ENCODE data around the gene IGSF21. TPM values are rescaled to one million over a fixed set of nuclear protein-coding genes. Genes with fewer than 3 reads are reported as not detected.

The IGSF21 gene
- polyA plus RNA-seq, 6 donors from 2014 or later: not detected

DNA sequence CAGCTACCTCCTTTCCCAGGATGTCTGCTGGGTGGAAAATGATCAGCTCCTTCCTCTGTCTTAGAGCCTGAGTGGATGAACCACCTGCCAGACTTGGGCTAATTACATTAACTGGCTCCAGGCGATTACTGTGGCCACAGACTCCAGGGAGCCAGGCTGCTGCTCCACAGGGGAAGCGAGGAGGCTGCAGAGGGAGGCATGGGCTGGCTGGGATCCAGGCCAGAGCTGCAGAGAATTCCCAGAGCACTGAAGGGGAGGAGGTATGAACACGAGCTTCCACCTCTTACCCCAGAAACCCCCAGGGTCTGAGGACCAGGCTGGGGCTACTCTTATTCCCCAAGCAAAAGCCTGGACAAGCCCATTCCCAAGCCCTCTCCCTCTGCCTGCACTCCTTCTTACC is 237.2 kb downstream of the IGSF21 start:
- Mint-ChIP-seq H3K4me1 (peaks cover 0 to 6% (median 0%) of the 10 kb centered on the region in 3 donors), H3K27me3 (peaks cover 6 to 25% (median 8%) of the 10 kb centered on the region in 3 donors), H3K9me3 (peaks cover 0 to 9% (median 1%) of the 10 kb centered on the region in 7 donors), H3K4me3 (no peak overlapping the region), H3K27ac (no peak overlapping the region), H3K36me3 (no peaks in the 10 kb centered on the region)
- no peak for DNase-seq
- ATAC-seq (ENCODE audit: low read depth in 2 of 2): no peak

DNA sequence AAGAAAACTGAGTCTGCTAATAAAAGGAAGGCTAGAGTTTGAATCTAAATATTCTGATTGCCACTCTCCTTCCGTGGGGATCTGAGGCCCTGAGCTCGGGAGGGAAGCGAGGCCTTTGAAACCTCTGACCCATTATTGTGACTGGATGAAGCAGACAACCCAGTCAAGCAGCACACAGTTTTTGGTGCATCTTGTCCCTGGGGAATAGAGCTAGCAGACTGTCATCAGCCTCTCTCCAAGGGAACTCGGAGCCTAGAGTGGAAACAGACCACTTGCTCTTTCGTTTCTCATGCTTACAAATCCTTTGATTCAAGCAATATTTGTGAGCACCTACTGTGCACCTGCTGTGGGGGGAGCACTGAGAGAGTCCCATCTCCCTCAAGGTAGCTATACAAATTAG is 240.0 kb downstream of the IGSF21 start:
- Mint-ChIP-seq H3K4me3 (peak overlapping the region in 1 of 8 donors; percentile 5), H3K36me3 (no peaks in the 10 kb centered on the region), H3K27me3 (peaks cover 4 to 38% (median 18%) of the 10 kb centered on the region in 3 donors), H3K27ac (no peak overlapping the region), H3K4me1 (no peaks in the 10 kb centered on the region), H3K9me3 (peaks cover 0 to 7% (median 1%) of the 10 kb centered on the region in 7 donors)
- DNase-seq (no peak), ATAC-seq (ENCODE audit: low read depth in 2 of 2) (no peak)

DNA sequence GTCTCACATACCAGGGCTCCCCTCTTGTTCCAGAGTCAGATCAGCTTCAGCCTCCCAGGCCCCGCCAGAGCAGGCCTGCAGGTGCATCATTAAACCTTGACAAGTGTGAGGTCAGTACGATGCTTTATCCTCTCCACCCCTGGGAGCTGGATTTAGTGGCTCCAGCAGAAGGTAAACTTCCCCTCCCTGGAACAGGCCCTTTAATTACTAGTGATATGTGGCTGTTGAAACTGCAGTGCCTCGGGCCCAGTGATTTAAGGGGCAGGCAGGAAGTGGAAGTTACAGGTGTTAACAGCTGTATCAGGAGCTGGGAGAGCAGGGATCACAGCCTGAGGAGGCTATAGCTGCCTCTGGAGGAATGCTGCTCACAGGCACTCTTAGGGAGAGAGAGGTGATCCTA is 240.8 kb downstream of the IGSF21 start:
- no peak overlapping the region for H3K27ac Mint-ChIP-seq

GRCh38 chr1:18350747-18351146 is 243.1 kb downstream of the IGSF21 start:
- H3K36me3 Mint-ChIP-seq: peaks cover 0 to 8% of the 10 kb centered on the region in 2 donors
- H3K4me1 Mint-ChIP-seq: no peaks in the 10 kb centered on the region
- H3K9me3 Mint-ChIP-seq: peaks cover 0 to 10% (median 0%) of the 10 kb centered on the region in 7 donors
- no peak overlapping the region for H3K27ac Mint-ChIP-seq
- ATAC-seq (ENCODE audit: low read depth in 2 of 2) (no peak), DNase-seq (no peak)
- peaks cover 16 to 45% (median 32%) of the 10 kb centered on the region in 3 donors for H3K27me3 Mint-ChIP-seq
- H3K4me3 Mint-ChIP-seq: no peak overlapping the region

More for the DNA sequence above, 240.8 kb downstream of the IGSF21 start:
- DNase-seq: no peak
- Mint-ChIP-seq H3K36me3 (peaks cover 0 to 1% of the 10 kb centered on the region in 2 donors), H3K4me3 (peak overlapping the region in 1 of 8 donors; percentile 30), H3K4me1 (no peaks in the 10 kb centered on the region), H3K27me3 (peaks cover 7 to 41% (median 22%) of the 10 kb centered on the region in 3 donors), H3K9me3 (peaks cover 0 to 6% (median 1%) of the 10 kb centered on the region in 7 donors)
- no peak for ATAC-seq (ENCODE audit: low read depth in 2 of 2)

DNA sequence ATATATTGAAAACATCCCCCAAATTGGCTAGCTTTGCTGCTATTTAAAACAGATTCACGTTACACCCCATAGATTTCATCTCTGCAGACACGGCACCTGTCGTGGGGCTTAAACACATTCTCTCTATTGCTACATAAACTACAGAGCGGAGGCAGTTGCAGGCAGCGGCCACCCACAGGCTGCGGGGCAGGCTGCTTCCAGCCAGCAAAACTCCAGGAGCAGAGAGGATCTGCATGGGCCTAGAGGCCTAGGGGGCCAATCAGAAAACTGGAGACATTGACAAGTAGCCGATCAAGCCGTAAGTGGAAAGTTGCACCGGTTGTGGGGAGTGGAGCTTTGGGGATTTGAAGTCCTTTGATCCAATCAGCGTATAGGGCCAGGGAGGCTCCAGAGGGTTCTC is 244.1 kb downstream of the IGSF21 start:
- ATAC-seq (ENCODE audit: low read depth in 2 of 2) (no peak), DNase-seq (no peak)
- Mint-ChIP-seq H3K9me3 (peaks cover 0 to 14% (median 0%) of the 10 kb centered on the region in 7 donors), H3K36me3 (peaks cover 0 to 8% of the 10 kb centered on the region in 2 donors), H3K4me1 (no peaks in the 10 kb centered on the region), H3K4me3 (no peak overlapping the region), H3K27me3 (peaks cover 24 to 44% (median 34%) of the 10 kb centered on the region in 3 donors), H3K27ac (no peak overlapping the region)

DNA sequence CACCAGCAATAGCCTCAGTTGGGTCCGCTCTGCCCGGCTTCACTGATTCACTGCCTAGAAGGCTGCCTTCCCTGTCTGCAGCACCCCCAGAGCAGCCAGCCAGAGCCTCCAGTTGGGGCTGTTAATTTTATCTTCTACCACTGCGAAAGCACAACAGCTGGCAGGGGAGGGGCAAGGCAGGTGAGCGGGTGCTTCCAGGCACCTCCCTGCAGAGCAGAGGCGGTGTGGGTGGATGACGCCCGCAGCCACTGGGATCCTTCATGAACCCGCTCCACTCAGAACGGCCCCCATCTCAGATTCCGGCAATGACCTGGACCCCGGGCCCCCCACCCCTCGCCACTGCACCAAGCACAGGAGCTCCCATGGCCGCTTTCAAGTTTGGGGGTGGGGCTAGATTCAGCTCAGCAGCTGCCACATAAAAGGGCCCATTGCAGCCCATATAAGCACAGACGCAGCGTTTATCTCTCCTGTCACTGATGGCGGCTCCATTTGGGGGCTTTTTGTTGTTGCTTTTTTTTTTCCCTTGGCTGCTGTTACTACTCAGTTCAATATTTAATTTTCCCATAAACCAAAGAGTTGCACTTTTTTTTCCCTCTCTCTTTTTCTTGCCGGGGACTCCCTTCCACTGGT is 245.2 kb downstream of the IGSF21 start:
- peaks cover 0 to 8% of the 10 kb centered on the region in 2 donors for H3K36me3 Mint-ChIP-seq
- H3K4me1 Mint-ChIP-seq: no peaks in the 10 kb centered on the region
- DNase-seq (no peak), ATAC-seq (ENCODE audit: low read depth in 2 of 2) (no peak)
- H3K4me3 Mint-ChIP-seq: no peak overlapping the region
- H3K27ac Mint-ChIP-seq: no peak overlapping the region
- peaks cover 28 to 54% (median 44%) of the 10 kb centered on the region in 3 donors for H3K27me3 Mint-ChIP-seq
- peaks cover 0 to 15% (median 0%) of the 10 kb centered on the region in 7 donors for H3K9me3 Mint-ChIP-seq

DNA sequence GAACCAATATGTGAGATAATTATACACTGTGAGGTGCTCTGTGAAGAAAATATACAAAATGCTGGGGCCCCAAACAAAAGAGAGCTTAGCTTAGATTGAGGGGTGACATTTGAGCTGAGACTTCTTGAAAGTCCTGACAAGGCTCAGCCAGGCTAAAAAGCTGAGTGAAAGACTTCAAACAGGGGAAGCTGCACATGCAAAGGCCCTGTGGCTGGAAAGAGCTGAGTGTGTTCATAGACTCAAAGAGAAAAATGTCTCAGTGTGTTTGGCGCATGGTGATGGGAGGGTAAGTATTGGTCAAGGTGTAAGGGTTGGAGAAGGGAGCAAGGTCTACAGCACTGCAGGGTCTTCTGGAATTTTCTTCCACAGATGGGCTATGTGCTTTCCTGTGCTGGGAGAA is 245.9 kb downstream of the IGSF21 start:
- H3K4me1 Mint-ChIP-seq: no peaks in the 10 kb centered on the region
- H3K9me3 Mint-ChIP-seq: peaks cover 0 to 15% (median 0%) of the 10 kb centered on the region in 7 donors
- no peak overlapping the region for H3K4me3 Mint-ChIP-seq
- no peak for DNase-seq
- H3K27ac Mint-ChIP-seq: peak overlapping the region in 1 of 6 donors; percentile 65
- peaks cover 28 to 58% (median 45%) of the 10 kb centered on the region in 3 donors for H3K27me3 Mint-ChIP-seq
- H3K36me3 Mint-ChIP-seq: peaks cover 0 to 8% of the 10 kb centered on the region in 2 donors
- no peak for ATAC-seq (ENCODE audit: low read depth in 2 of 2)

- Mint-ChIP-seq H3K9me3 (peaks cover 0 to 15% (median 0%) of the 10 kb centered on the region in 7 donors), H3K27me3 (peaks cover 28 to 56% (median 45%) of the 10 kb centered on the region in 3 donors), H3K4me1 (no peaks in the 10 kb centered on the region), H3K27ac (no peak overlapping the region), H3K4me3 (no peak overlapping the region), H3K36me3 (peaks cover 0 to 8% of the 10 kb centered on the region in 2 donors)
- no peak for DNase-seq
- ATAC-seq (ENCODE audit: low read depth in 2 of 2): no peak
Observed at GRCh38 chr1:18353992-18354391, 246.4 kb downstream of the IGSF21 start.

GRCh38 chr1:18354612-18355011 is 247.0 kb downstream of the IGSF21 start:
- H3K9me3 Mint-ChIP-seq: peaks cover 0 to 15% (median 0%) of the 10 kb centered on the region in 7 donors
- ATAC-seq (ENCODE audit: low read depth in 2 of 2) (no peak), DNase-seq (no peak)
- H3K27me3 Mint-ChIP-seq: peaks cover 28 to 50% (median 45%) of the 10 kb centered on the region in 3 donors
- H3K4me3 Mint-ChIP-seq: no peak overlapping the region
- no peaks in the 10 kb centered on the region for H3K4me1 Mint-ChIP-seq
- H3K36me3 Mint-ChIP-seq: peaks cover 0 to 8% of the 10 kb centered on the region in 2 donors
- H3K27ac Mint-ChIP-seq: peak overlapping the region in 1 of 6 donors; percentile 21

DNA sequence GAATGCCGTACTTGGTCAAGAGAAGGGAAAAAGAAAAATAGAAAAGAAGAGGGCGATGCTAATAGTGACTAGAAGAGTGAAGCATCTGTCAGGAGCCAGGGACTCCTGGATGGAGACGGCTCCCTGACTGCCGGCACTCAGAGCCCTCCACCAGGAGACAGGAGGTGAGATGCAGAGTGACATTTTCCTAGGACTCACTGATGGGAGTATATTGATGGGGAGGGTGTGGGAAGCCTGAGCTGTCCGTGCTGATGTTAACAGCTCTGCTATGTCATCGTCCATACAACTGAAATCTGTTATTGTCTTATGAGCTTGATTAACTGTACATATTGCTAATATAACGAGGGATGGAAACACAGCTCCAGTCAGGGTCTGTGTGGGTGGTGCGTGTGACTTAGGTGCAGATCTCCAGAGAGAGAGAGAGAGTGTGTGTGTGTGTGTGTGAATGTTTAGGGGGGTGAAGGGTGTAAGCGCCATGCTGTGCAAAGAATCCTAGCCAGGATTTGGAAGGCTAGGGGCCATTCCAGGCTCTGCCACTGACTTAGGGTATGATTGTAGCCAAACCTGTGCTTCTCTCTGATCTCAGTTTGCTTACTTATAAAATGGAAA is 250.1 kb downstream of the IGSF21 start:
- no peaks in the 10 kb centered on the region for H3K4me1 Mint-ChIP-seq
- peaks cover 0 to 15% (median 0%) of the 10 kb centered on the region in 7 donors for H3K9me3 Mint-ChIP-seq
- peaks cover 35 to 49% (median 43%) of the 10 kb centered on the region in 3 donors for H3K27me3 Mint-ChIP-seq
- DNase-seq (no peak), ATAC-seq (ENCODE audit: low read depth in 2 of 2) (no peak)
- no peak overlapping the region for H3K27ac Mint-ChIP-seq
- H3K4me3 Mint-ChIP-seq: no peak overlapping the region
- peaks cover 0 to 8% of the 10 kb centered on the region in 2 donors for H3K36me3 Mint-ChIP-seq

DNA sequence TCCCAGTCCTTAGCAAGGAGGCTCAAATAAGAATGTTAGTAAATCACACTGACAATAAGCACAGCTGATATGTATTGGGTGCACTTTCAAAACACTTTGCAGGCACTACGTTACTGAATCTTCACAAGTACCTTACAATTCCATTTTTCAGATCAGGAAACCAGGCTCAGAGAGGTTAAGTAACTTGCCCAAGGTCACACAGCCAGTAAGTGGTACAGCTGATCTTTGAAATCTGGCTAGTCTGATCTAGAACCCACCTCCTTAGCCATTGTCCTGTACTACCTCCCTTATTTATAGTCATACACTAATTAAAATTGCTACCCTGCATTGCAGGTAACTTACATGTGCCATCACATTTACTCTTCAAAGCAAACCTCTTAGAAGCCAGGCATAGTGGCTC is 251.0 kb downstream of the IGSF21 start:
- Mint-ChIP-seq H3K36me3 (peaks cover 0 to 4% of the 10 kb centered on the region in 2 donors), H3K4me1 (no peaks in the 10 kb centered on the region), H3K27ac (no peak overlapping the region), H3K27me3 (peaks cover 31 to 50% (median 43%) of the 10 kb centered on the region in 3 donors), H3K4me3 (no peak overlapping the region), H3K9me3 (peaks cover 0 to 11% (median 0%) of the 10 kb centered on the region in 7 donors)
- ATAC-seq (ENCODE audit: low read depth in 2 of 2) (no peak), DNase-seq (no peak)

GRCh38 chr1:18360251-18360650 is 252.7 kb downstream of the IGSF21 start:
- H3K36me3 Mint-ChIP-seq: no peaks in the 10 kb centered on the region
- peaks cover 26 to 51% (median 46%) of the 10 kb centered on the region in 3 donors for H3K27me3 Mint-ChIP-seq
- DNase-seq (no peak), ATAC-seq (ENCODE audit: low read depth in 2 of 2) (no peak)
- H3K4me1 Mint-ChIP-seq: no peaks in the 10 kb centered on the region
- peaks cover 0 to 5% (median 0%) of the 10 kb centered on the region in 7 donors for H3K9me3 Mint-ChIP-seq
- no peak overlapping the region for H3K4me3 Mint-ChIP-seq
- H3K27ac Mint-ChIP-seq: no peak overlapping the region

- DNase-seq (no peak), ATAC-seq (ENCODE audit: low read depth in 2 of 2) (no peak)
- H3K36me3 Mint-ChIP-seq: no peaks in the 10 kb centered on the region
- H3K4me1 Mint-ChIP-seq: no peaks in the 10 kb centered on the region
- H3K27me3 Mint-ChIP-seq: peaks cover 18 to 54% (median 48%) of the 10 kb centered on the region in 3 donors
- no peak overlapping the region for H3K4me3 Mint-ChIP-seq
- H3K9me3 Mint-ChIP-seq: peaks cover 0 to 6% (median 0%) of the 10 kb centered on the region in 7 donors
- no peak overlapping the region for H3K27ac Mint-ChIP-seq
Observed at GRCh38 chr1:18362150-18362549, 254.6 kb downstream of the IGSF21 start.

- no peak for ATAC-seq (ENCODE audit: low read depth in 2 of 2)
- H3K9me3 Mint-ChIP-seq: peaks cover 0 to 6% (median 0%) of the 10 kb centered on the region in 7 donors
- H3K4me1 Mint-ChIP-seq: no peaks in the 10 kb centered on the region
- no peak overlapping the region for H3K27ac Mint-ChIP-seq
- no peak for DNase-seq
- H3K36me3 Mint-ChIP-seq: no peaks in the 10 kb centered on the region
- no peak overlapping the region for H3K4me3 Mint-ChIP-seq
- peaks cover 18 to 44% (median 42%) of the 10 kb centered on the region in 3 donors for H3K27me3 Mint-ChIP-seq
Observed at GRCh38 chr1:18363436-18363835, 255.8 kb downstream of the IGSF21 start.
